ENCODE measurements around the gene GYG1. TPM values are rescaled to one million over a fixed set of nuclear protein-coding genes. Genes with fewer than 3 reads are reported as not detected.

The GYG1 gene
- total and polyA plus RNA-seq, 2 of the 8 experiments (the other 6 are each of a cell fraction or from before 2014, with no cell fraction given), result 19.4 to 34.2 TPM

DNA sequence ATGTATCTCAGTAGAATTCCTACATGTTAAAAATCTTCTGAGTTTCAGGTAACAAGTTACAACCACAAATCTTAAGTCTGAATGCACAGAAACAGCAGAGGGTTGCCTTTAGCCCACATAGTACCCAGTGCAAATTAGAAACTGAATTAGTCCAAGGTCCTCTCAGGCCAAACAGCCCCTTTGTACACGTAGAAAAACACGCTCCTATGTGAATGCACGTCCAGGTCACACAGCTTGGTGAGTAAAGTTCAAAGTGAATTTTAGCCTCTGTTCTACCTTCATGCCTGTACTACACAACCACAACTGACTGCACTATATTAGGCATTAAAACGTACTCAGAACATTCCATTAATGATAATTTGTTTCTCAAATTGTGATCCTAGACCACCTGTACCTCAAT lies 46.3 kb downstream of the GYG1 start:
- no peak overlapping the region for H3K9ac ChIP-seq (replicated peaks in 1 of 4; ENCODE audit: extremely low read depth in 1 of 4, low read depth in 3 of 4, low read length in 3 of 4)
- no peak overlapping the region for H2BK12ac ChIP-seq (ENCODE audit: low read depth, low read length)
- no peak overlapping the region for H3K23ac ChIP-seq (ENCODE audit: insufficient read length)
- no peak for FAIRE-seq
- H3K79me2 ChIP-seq (ENCODE audit: control insufficient read depth in 1 of 2, insufficient read depth in 2 of 2, low read length in 2 of 2), result no peaks in the 10 kb centered on the region
- H3K4me3 ChIP-seq (ENCODE audit: extremely low read depth in 1 of 4, insufficient read depth in 2 of 4, low read depth in 3 of 4, low read length in 4 of 4), result no peak overlapping the region
- H2BK120ac ChIP-seq (replicated peaks; ENCODE audit: low read depth, low read length), result no peak overlapping the region
- H3K4me1 ChIP-seq (replicated peaks in 1 of 4; ENCODE audit: control insufficient read depth in 3 of 4, insufficient read depth in 4 of 4, low read length in 3 of 4), result no peaks in the 10 kb centered on the region
- no peak overlapping the region for H2AK5ac ChIP-seq (ENCODE audit: low read depth, low read length)
- ChIA-PET POLR2A (ENCODE audit: partially characterized antibody) (no interaction called here), CTCF (ENCODE audit: partially characterized antibody) (interaction anchor here (1.2 to 2.9 kb wide), 3 partner anchors 13 to 84 kb away, joined by 3 to 12 read pairs (median 4); no protein-coding TSS in a partner anchor)
- H2BK5ac ChIP-seq (ENCODE audit: low read depth, low read length), result no peak overlapping the region
- H3K27ac ChIP-seq (ENCODE audit: low read depth, low read length), result no peak overlapping the region
- no peak overlapping the region for H4K8ac ChIP-seq (ENCODE audit: extremely low read depth, insufficient read depth, low read length)
- no peak overlapping the region for H2BK15ac ChIP-seq (ENCODE audit: low read length)
- no peaks in the 10 kb centered on the region for H4K20me1 ChIP-seq (replicated peaks in 1 of 2; ENCODE audit: control insufficient read depth in 1 of 2, insufficient read depth in 2 of 2, low read length in 2 of 2)
- H4K91ac ChIP-seq (replicated peaks; ENCODE audit: insufficient read length, low read length), result no peak overlapping the region
- H2BK20ac ChIP-seq (ENCODE audit: low read length), result no peak overlapping the region
- H2AFZ ChIP-seq (ENCODE audit: low read length), result no peak overlapping the region
- peaks cover 2 to 72% (median 16%) of the 10 kb centered on the region in 4 experiments; a peak in 6 of 8 replicates for H3K36me3 ChIP-seq (ENCODE audit: control insufficient read depth in 2 of 4, insufficient read depth in 4 of 4, low read length in 3 of 4)
- no peak overlapping the region for H3K4ac ChIP-seq (replicated peaks; ENCODE audit: insufficient read length, low read depth, low read length)
- WGBS, 2 experiments (ENCODE audit: extremely low coverage in 1 of 2, insufficient coverage in 1 of 2, insufficient read length in 1 of 2, insufficient replicate concordance in 2 of 2, low coverage in 1 of 2, low lambda C conversion rate in 2 of 2, missing lambda C conversion rate in 1 of 2), result 89% methylated on average over 4 of the region's 4 CpGs; no CpG with 5 or more reads in 1 of the 2 experiments
- H3K27me3 ChIP-seq (replicated peaks in 1 of 4; ENCODE audit: control insufficient read depth in 3 of 4, extremely low read depth in 1 of 4, insufficient read depth in 3 of 4, low read length in 3 of 4), result no peaks in the 10 kb centered on the region
- no peak overlapping the region for H3K4me2 ChIP-seq (ENCODE audit: insufficient read depth in 1 of 2, low read depth in 2 of 2, low read length in 2 of 2)
- H3K14ac ChIP-seq (ENCODE audit: insufficient read length), result no peak overlapping the region
- no peak overlapping the region for H3K56ac ChIP-seq (replicated peaks; ENCODE audit: insufficient read length, low read depth, low read length)
- H3K9me3 ChIP-seq (ENCODE audit: insufficient read depth in 2 of 2, low read depth in 1 of 2, low read length in 1 of 2), result no peaks in the 10 kb centered on the region; a peak in 1 of 4 replicates
- DNase-seq (ENCODE audit: low read depth in 1 of 2, low spot score in 2 of 2), result no peak
- H3K23me2 ChIP-seq (ENCODE audit: low read depth, low read length), result no peaks in the 10 kb centered on the region
- no peaks in the 10 kb centered on the region for H3K79me1 ChIP-seq (ENCODE audit: low read depth, low read length)
- H4K5ac ChIP-seq (ENCODE audit: insufficient read length, low read depth, low read length), result no peak overlapping the region
- no peak overlapping the region for H3K18ac ChIP-seq (ENCODE audit: extremely low read depth, low read length)
- TF ChIP-seq, protein P1, sequence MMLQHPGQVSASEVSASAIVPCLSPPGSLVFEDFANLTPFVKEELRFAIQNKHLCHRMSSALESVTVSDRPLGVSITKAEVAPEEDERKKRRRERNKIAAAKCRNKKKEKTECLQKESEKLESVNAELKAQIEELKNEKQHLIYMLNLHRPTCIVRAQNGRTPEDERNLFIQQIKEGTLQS (IDR thresholded peaks at IDR 0.05; ENCODE audit: insufficient read depth, low read depth, low read length), result no peak
- TF ChIP-seq YY1 (IDR thresholded peaks at IDR 0.05; ENCODE audit: low read depth, low read length) (no peak), TCF12 (IDR thresholded peaks at IDR 0.05; ENCODE audit: low read depth, low read length) (no peak), GABPA (IDR thresholded peaks at IDR 0.05; ENCODE audit: borderline replicate concordance, insufficient read depth, low read length) (no peak), SP4 (IDR thresholded peaks at IDR 0.05; ENCODE audit: low read length) (no peak), HDAC6 (IDR thresholded peaks at IDR 0.05; ENCODE audit: low read depth, low read length) (no peak), RFX5 (IDR thresholded peaks at IDR 0.05; ENCODE audit: borderline replicate concordance, low read depth, low read length) (no peak), ZNF274 (IDR thresholded peaks at IDR 0.05; ENCODE audit: borderline replicate concordance, extremely low read depth, low read length) (no peak), FOSL1 (IDR thresholded peaks at IDR 0.05; ENCODE audit: insufficient read depth, low read depth, low read length) (no peak), POU5F1 (IDR thresholded peaks at IDR 0.05; ENCODE audit: low read depth, low read length) (no peak), KDM4A (IDR thresholded peaks at IDR 0.05; ENCODE audit: low read depth, low read length, severe bottlenecking) (no peak), RAD21 (IDR thresholded peaks at IDR 0.05 in 1 of 2, conservative IDR thresholded peaks at IDR 0.05 in 1 of 2; ENCODE audit: low read depth in 2 of 2, low read length in 2 of 2) (no peak), KDM1A (IDR thresholded peaks at IDR 0.05; ENCODE audit: borderline replicate concordance, low read length) (no peak)
